LNCaP clone FGC (cell line): Measurements from ENCODE around the gene CRACR2B.

ENCODE experiments used
- DNase-seq: peaks from one replicate; pipeline ENCODE4 v3.0.0-alpha.2; 2011; ENCODE audit warnings: low read depth
- H3K4me3 ChIP-seq: 2 replicates; pipeline ENCODE4 v1.5.1; 2011; ENCODE audit warnings: mild to moderate bottlenecking, low read depth, low read length, control low read depth
- TF ChIP-seq, protein P1 (sequence below): IDR thresholded peaks from 2 replicates; pipeline ENCODE4 v1.5.1; 2012; ENCODE audit warnings: mild to moderate bottlenecking; ENCODE audit not compliant: control insufficient read depth, insufficient read depth; ENCODE audit errors: extremely low read depth

CRACR2B gene

DNA sequence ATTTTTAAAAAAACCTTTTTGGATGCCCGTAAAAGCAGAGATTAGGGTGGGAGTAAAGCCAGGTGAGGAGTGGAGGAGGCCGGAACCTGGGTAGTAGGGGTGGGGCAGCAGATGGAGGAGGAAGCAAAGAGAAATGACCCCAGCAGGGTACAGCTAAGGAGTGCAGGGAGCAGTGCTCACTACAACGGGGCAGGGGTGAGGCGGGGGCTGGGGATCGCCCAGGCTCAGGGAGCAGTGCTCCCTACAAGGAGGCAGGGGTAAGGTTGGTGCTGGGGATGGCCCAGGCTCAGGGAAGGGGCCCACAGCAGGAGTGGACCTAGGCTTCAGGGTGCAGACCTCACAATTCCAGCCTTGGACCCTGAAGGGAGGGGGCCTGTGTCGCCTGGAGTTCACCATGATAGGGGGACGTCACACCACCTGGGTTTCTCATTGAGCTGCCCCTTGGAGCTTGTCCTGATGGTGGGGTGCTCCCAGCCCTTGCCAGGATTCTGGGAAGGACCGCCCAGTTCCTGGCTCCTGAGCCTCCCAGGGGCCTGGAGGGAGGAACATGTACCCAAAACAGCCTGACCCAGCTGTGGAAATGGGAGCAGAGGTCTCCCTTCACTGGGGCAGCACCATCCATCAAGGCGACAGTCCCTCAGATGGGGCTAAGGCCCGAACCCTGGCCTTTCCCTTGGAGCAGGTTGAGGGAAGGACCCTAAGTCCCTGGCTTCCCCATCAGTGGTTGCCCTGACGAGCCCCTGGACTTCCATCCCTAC is 11.9 kb upstream of the CRACR2B start:
- no peak for DNase-seq
- TF ChIP-seq, protein P1, sequence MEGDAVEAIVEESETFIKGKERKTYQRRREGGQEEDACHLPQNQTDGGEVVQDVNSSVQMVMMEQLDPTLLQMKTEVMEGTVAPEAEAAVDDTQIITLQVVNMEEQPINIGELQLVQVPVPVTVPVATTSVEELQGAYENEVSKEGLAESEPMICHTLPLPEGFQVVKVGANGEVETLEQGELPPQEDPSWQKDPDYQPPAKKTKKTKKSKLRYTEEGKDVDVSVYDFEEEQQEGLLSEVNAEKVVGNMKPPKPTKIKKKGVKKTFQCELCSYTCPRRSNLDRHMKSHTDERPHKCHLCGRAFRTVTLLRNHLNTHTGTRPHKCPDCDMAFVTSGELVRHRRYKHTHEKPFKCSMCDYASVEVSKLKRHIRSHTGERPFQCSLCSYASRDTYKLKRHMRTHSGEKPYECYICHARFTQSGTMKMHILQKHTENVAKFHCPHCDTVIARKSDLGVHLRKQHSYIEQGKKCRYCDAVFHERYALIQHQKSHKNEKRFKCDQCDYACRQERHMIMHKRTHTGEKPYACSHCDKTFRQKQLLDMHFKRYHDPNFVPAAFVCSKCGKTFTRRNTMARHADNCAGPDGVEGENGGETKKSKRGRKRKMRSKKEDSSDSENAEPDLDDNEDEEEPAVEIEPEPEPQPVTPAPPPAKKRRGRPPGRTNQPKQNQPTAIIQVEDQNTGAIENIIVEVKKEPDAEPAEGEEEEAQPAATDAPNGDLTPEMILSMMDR = no peak

DNA sequence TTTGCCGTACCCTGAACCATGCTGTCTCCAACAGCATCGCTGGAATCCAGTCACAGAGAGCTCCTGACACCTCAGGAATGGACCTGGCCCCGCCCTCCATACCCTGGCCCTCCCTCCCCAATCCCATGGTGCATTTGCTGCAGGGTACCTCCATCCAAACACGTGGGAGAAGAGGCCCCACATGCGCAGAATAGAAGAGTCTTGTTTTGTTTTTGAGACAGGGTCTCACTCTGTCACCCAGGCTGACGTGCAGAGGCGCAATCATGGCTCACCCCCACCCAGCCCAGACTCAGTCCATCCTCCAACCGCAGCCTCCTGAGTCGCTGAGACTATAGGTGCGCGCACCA is 11.3 kb upstream of the CRACR2B start:
- no peak for DNase-seq
- TF ChIP-seq, protein P1 = no peak
- H3K4me3 ChIP-seq = no peak overlapping the region

More for the DNA sequence above, 11.9 kb upstream of the CRACR2B start:
- no peak overlapping the region for H3K4me3 ChIP-seq

DNA sequence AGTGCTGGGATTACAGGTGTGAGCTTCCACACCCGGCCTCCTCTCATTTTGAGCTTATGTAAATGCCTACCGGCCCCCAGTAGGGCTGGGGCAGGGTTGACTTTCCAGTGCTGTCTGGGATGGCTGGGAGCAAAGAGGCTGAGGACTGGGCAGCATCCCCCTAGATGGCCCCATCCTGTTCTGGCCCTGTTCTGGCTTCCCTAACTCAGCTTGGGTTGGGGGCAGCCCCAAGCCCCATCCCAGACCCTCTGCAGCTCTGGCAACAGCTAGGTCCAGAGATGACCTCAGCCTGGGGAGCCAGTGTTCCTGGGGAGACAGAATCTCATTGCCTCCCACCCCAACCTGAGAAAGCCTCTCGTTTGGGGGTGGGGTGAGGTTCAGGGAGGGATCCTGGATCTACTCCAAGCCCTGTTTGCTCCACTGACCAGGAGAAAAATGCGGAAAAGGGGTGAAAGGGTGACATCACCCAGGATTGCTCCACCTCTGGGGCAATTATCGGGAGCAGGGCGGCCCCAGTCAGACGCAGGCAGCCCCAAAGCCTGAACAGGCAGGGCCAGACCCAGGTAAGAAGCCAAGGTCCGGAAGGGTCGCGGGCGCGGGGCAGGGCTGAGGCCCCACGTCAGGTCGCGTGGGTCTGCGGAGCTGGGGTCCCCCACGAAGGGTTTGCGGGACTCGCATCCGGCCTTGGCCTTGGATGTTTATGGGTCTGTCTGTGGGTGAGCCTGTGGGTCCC is 9.2 kb upstream of the CRACR2B start, which contains the start of gene PNPLA2:
PNPLA2 (plus strand) TSS at position 519 of the 733 bp plus-strand sequence. CDS start 805 bp downstream, outside the sequence.
- peak within 1 kb of the TSS; percentile 80 for H3K4me3 ChIP-seq
- no peak for DNase-seq
- TF ChIP-seq, protein P1 = no peak

- H3K4me3 ChIP-seq = peak overlapping the region; percentile 80
- TF ChIP-seq, protein P1 = no peak
- DNase-seq = no peak
Measured at GRCh38 chr11:819129-819931, 8.4 kb upstream of the CRACR2B start.

- H3K4me3 ChIP-seq = peak overlapping the region; percentile 80
- DNase-seq = peak; percentile 91
- TF ChIP-seq, protein P1 = no peak
Measured at GRCh38 chr11:819943-820649, 7.6 kb upstream of the CRACR2B start.
